ENCODE data around the gene UPK1B.
"Not testable (repeated sequence)": the region's sequence is repeated elsewhere in the genome, so short reads cannot be mapped to it uniquely, and the experiment has no call there.

UPK1B gene

DNA sequence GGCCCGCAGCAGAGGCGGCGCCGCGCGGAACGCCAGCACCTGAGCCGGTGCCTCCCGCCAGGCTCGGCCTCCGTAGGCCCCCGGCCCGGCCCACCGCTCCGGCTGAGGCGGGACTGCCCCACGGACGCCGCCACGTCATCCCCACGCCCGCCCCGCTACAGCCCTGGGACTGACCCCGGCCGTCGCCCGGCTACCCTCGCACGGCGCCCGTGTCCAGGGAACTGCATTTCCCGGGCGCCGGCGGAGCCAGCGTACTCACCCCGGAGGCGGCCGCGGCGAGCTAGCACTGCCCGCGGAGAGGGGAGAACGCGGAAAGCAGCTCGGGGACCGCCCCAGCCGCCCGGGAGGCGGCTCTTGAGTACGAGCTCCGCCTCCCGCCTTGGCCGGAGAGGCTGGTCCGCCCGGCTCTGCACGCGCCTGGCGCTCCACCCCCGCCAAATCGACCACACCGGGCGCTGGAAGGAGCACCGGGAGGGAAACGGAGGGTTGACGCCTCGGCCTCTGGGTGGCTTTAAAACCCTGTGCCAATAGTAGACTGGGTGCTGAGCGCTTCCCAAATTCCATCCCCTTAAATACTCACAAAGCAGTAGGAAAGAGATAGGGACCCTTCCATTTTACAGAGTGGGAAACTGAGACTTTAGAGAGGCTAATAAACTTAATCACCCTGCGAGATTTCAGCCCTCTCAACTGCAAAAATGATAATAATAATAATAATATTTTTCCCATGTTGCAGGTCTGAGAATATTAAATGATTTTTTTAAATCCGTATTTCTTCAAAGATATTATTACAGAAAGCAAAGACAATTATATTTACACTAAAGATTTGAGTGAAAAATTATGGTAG is 67.4 kb downstream of the UPK1B start, which contains the start of gene B4GALT4:
B4GALT4 (minus strand) TSS at position 288 of the 844 bp plus-strand sequence. CDS start 10,779 bp downstream, outside the sequence.
- TF ChIP-seq, protein P1, sequence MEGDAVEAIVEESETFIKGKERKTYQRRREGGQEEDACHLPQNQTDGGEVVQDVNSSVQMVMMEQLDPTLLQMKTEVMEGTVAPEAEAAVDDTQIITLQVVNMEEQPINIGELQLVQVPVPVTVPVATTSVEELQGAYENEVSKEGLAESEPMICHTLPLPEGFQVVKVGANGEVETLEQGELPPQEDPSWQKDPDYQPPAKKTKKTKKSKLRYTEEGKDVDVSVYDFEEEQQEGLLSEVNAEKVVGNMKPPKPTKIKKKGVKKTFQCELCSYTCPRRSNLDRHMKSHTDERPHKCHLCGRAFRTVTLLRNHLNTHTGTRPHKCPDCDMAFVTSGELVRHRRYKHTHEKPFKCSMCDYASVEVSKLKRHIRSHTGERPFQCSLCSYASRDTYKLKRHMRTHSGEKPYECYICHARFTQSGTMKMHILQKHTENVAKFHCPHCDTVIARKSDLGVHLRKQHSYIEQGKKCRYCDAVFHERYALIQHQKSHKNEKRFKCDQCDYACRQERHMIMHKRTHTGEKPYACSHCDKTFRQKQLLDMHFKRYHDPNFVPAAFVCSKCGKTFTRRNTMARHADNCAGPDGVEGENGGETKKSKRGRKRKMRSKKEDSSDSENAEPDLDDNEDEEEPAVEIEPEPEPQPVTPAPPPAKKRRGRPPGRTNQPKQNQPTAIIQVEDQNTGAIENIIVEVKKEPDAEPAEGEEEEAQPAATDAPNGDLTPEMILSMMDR (IDR thresholded peaks at IDR 0.05; ENCODE audit: control extremely low read depth, extremely low read depth, low read depth, missing control alignments), result no peak
- peak; percentile 92 for DNase-seq (ENCODE audit: extremely low spot score)
- ChIA-PET POLR2A (interaction anchor here (0.6 to 1.0 kb wide), 8 partner anchors 10 to 510 kb away, joined by 3 to 6 read pairs (median 3); partner anchors contain the start of gene ARHGAP31), CTCF (interaction anchor here (0.5 to 3.4 kb wide), 49 partner anchors 9 to 501 kb away, joined by 3 to 74 read pairs (median 5); partner anchors contain the start of genes ARHGAP31, CD80, IGSF11 and TEX55)

DNA sequence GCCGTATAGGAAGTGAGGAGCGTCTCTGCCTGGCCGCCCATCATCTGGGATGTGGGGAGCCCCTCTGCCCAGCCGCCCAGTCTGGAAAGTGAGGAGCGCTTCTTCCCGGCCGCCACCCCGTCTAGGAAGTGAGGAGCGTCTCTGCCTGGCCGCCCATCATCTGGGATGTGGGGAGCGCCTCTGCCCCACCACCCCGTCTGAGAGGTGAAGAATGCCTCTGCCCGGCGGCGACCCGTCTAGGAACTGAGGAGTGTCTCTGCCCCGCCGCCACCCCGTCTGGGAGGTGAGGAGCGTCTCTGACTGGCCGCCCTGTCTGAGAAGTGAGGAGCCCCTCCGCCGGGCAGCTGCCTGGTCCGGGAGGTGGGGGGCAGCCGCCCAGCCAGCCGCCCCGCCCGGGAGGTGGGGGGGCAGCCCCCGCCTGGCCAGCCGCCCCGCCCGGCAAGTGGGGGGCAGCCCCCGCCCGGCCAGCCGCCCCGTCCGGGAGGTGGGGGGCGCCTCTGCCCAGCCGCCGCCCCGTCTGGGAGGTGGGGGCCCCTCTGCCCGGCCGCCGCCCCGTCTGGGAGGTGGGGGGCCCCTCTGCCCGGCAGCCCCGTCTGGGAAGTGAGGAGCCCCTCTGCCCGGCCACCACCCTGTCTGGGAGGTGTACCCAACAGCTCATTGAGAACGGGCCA is 69.1 kb downstream of the UPK1B start:
- CTCF ChIA-PET, result interaction anchor here (1.3 to 3.4 kb wide), 14 partner anchors 11 to 359 kb away, joined by 3 to 74 read pairs (median 8); partner anchors contain the start of gene TEX55
- POLR2A ChIA-PET; DNase-seq (ENCODE audit: extremely low spot score): not testable (repeated sequence)

DNA sequence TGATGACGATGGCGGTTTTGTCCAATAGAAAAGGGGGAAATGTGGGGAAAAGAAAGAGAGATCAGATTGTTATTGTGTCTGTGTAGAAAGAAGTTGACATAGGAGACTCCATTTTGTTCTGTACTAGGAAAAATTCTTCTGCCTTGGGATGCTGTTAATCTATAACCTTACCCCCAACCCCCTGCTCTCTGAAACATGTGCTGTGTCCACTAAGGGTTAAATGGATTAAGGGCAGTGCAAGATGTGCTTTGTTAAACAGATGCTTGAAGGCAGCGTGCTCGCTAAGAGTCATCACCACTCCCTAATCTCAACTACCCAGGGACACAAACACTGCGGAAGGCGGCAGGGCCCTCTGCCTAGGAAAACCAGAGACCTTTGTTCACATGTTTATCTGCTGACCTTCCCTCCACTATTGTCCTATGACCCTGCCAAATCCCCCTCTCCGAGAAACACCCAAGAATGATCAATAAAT is 69.7 kb downstream of the UPK1B start:
- DNase-seq (ENCODE audit: extremely low spot score); POLR2A ChIA-PET: not testable (repeated sequence)
- CTCF ChIA-PET, result interaction anchor here (1.4 kb wide), 1 partner anchor 15 kb away, joined by 3 read pairs; no protein-coding TSS in a partner anchor

DNA sequence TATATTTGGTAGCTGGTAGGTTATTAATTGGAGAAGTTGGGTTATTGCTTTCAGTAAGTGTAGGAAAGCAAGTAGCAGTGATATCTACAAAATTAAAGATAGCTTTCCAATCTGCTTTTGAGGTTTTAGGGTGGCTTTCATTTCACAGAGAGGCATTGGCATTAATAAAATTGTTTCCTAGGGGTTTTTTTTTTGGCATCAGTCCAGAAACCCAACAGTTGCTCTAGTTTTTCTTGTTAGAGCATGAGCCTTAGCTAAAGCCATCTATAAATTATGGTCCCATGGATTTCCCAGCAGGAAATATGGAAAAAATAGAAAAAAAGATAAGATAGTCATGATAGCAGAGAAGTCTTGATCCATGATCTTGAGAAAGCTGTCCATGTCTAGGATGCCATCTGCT is 70.3 kb downstream of the UPK1B start:
- TF ChIP-seq, protein P1 (IDR thresholded peaks at IDR 0.05; ENCODE audit: control extremely low read depth, extremely low read depth, low read depth, missing control alignments), result no peak
- ChIA-PET CTCF (interaction anchor here (1.4 to 2.5 kb wide), 3 partner anchors 15 to 359 kb away, joined by 3 to 10 read pairs (median 3); no protein-coding TSS in a partner anchor), POLR2A (no interaction called here)
- no peak for DNase-seq (ENCODE audit: extremely low spot score)

DNA sequence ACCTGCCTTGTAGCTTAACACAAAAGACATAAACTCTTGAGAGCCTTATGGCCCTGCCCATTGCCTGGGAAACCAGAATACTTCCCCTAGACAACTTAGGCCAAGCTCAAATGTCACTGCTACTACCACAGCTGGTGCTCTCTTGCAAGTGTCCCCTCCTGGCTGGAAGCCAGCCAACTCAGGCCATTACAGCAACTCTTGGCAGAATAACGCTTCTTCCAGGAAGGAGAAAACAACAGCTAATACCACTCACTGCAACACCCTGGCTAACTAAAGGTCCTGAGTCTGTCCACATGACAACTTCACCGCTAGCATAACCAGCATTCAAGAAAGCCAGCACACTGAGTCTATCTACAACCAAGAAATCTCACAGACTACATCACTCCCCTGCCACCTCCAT is 72.4 kb downstream of the UPK1B start:
- CTCF ChIA-PET, result interaction anchor here (0.9 to 3.3 kb wide), 9 partner anchors 8 to 435 kb away, joined by 3 to 13 read pairs (median 4); partner anchors contain the start of gene TEX55
- POLR2A ChIA-PET, result no interaction called here
- no peak for DNase-seq (ENCODE audit: extremely low spot score)
- TF ChIP-seq, protein P1 (IDR thresholded peaks at IDR 0.05; ENCODE audit: control extremely low read depth, extremely low read depth, low read depth, missing control alignments), result no peak
